GM23248 (cell line): Measurements from ENCODE around the gene ADGRD1.

Experiments
- EZH2 ChIP-seq: fragments of 200-600 bp; sonication (generic); IDR thresholded peaks from 2 replicates; pipeline ENCODE4 v1.6.1; 2018; ENCODE audit warnings: antibody characterized with exemption, mild to moderate bottlenecking; ENCODE audit not compliant: insufficient read depth, poor library complexity, severe bottlenecking
- EZH2phosphoT487 ChIP-seq: fragments of 200-600 bp; sonication (generic); IDR thresholded peaks from 2 replicates; pipeline ENCODE4 v1.6.1; 2018; ENCODE audit warnings: antibody characterized with exemption, moderate library complexity, mild to moderate bottlenecking, low read depth; ENCODE audit not compliant: insufficient read depth

- TF ChIP-seq EZH2 = no peak
- no peak for TF ChIP-seq EZH2phosphoT487
Measured at GRCh38 chr12:131017477-131017991, 63.8 kb downstream of the ADGRD1 start.
